Measurements from ENCODE around the gene FAM25C.
"Not testable (repeated sequence)": the region's sequence is repeated elsewhere in the genome, so short reads cannot be mapped to it uniquely, and the experiment has no call there.

The FAM25C gene

DNA sequence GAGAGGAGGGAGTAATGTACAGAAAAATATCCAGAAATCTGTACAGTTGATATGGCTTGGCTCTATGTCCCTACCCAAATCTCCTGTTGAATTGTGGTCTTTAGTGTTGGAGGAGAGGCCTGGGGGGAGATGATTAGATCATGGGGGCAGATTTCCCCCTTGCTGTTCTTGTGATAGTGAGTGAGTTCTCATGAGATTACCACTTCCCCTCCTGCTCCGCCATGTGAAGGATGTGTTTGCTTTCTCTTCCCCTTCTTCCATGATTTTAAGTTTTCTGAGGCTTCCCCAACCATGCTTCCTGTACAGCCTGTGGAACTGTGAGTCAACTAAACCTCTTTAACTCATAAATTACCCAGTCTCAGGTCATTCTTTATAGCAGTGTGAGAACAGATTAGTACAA lies 52.2 kb downstream of the FAM25C start:
- DNase-seq, result not testable (repeated sequence)

Data from HCEC 1CT (cell line).